Subcutaneous abdominal adipose tissue (tissue), 5 donors: ENCODE results near the gene PLOD1.

Experiments
- H3K27ac ChIP-seq: one replicate; pipeline ENCODE4 v1.7.0; 2013; ENCODE audit warnings: low read depth, mild to moderate bottlenecking, inconsistent platforms, low read length, moderate library complexity
- H3K27me3 ChIP-seq, 5 donors: one replicate each; pipeline ENCODE4 v1.7.0; 2013; ENCODE audit warnings: low read length in 5 of 5, inconsistent platforms in 1 of 5; ENCODE audit not compliant: control insufficient read depth in 5 of 5, insufficient read depth in 4 of 5
- H3K36me3 ChIP-seq, 5 donors: one replicate each; pipeline ENCODE4 v1.7.0; 2013; ENCODE audit warnings: low read length in 5 of 5; ENCODE audit not compliant: control insufficient read depth in 5 of 5, insufficient read depth in 5 of 5
- H3K4me1 ChIP-seq, 5 donors: one replicate each; pipeline ENCODE4 v1.7.0; 2013; ENCODE audit warnings: low read length in 5 of 5, mild to moderate bottlenecking in 3 of 5, moderate library complexity in 1 of 5; ENCODE audit not compliant: control insufficient read depth in 5 of 5, insufficient read depth in 5 of 5
- H3K4me3 ChIP-seq, 5 donors: one replicate each; pipeline ENCODE4 v1.7.0; 2013; ENCODE audit warnings: low read length in 5 of 5, low read depth in 1 of 5
- H3K9ac ChIP-seq, 5 donors: one replicate each; pipeline ENCODE4 v1.7.0; 2013; ENCODE audit warnings: low read length in 5 of 5, mild to moderate bottlenecking in 4 of 5, moderate library complexity in 3 of 5
- H3K9me3 ChIP-seq, 5 donors: one replicate each; pipeline ENCODE4 v1.7.0; 2013; ENCODE audit warnings: low read length in 5 of 5; ENCODE audit not compliant: control insufficient read depth in 5 of 5
- donor health status: healthy.
- donor health status: healthy.
- donor health status: healthy.
- donor health status: healthy.
- donor health status: healthy.

The PLOD1 gene

GRCh38 chr1:12021616-12022015, 87.1 kb downstream of the PLOD1 start:
- Histone ChIP-seq H3K36me3 (peaks cover 0 to 40% (median 25%) of the 10 kb centered on the region in 5 donors), H3K4me3 (no peak overlapping the region), H3K4me1 (peaks cover 0 to 19% (median 13%) of the 10 kb centered on the region in 5 donors), H3K27ac (no peak overlapping the region), H3K9me3 (no peaks in the 10 kb centered on the region), H3K27me3 (no peaks in the 10 kb centered on the region), H3K9ac (peak overlapping the region in 1 of 5 donors; percentile 55)

GRCh38 chr1:12022036-12022435, 87.5 kb downstream of the PLOD1 start:
- Histone ChIP-seq H3K27ac (no peak overlapping the region), H3K36me3 (peaks cover 0 to 44% (median 26%) of the 10 kb centered on the region in 5 donors), H3K4me3 (no peak overlapping the region), H3K9ac (peak overlapping the region in 1 of 5 donors; percentile 55), H3K27me3 (no peaks in the 10 kb centered on the region), H3K4me1 (peaks cover 0 to 24% (median 16%) of the 10 kb centered on the region in 5 donors), H3K9me3 (no peaks in the 10 kb centered on the region)
